Activated CD4-positive, alpha-beta T cell treated with anti-CD3 and anti-CD28 coated beads, Interleukin-2, amount 50 U/mL, for 24 hours (primary cell): ENCODE measurements around the gene MED13L.
A peak's percentile ranks its signal among the peaks of the same experiment; 100 is the strongest.

Experiments used
- DNase-seq, 2 donors: peaks; one replicate each; pipeline ENCODE4 v3.0.0-alpha.2; 2020; ENCODE audit warnings: low read depth in 1 of 2, low spot score in 1 of 2

The MED13L gene

DNA sequence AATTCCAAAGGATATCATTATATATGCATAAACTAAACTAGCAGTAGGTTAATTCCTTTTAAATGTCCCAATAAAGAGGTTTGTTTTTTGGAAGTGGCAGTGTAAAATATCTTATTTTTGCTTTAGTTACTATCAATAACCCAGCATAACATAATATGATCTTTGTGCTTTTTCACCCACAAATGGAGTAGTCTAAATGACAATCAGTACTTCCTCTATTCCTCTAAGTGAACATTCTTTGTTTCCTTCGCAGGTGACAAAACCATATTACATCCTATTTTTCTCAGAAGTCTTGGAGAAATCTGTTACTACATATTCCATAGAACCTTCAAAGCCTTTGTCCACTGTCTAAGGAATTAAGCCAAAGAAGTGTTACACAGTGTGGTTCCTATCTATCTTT is 62.5 kb downstream of the MED13L start:
- no peak for DNase-seq

DNA sequence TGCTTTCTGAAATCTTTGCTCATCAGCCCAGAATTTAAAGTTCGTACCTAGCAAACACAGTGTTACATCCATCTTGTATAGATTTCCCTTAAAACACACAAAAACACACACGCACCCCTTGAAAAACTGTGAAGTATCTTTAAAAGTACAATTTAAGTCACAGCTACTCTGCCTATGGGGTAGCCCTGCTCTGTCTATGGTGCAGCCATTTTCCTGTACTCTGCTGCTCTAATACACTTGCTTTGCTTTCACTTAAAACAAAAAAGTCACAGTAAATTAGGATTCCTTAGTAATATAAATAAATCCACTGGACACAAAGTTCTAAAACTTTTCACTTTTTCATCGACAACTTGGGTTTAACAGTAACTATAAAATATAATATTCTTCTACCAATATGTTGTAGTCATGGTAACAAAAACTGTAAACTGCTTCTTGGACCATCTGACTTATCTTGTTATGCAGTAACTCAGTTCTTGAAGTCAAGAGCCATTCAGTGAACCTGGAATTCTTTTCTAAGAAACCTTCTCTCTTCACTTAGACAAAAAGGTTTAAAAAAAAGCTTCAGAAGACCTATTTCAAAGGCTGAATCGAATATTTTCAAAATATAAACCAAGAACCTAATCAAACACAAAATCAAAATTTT is 63.5 kb downstream of the MED13L start:
- no peak for DNase-seq

GRCh38 chr12:116213014-116213413 is 64.5 kb downstream of the MED13L start:
- DNase-seq: no peak

DNA sequence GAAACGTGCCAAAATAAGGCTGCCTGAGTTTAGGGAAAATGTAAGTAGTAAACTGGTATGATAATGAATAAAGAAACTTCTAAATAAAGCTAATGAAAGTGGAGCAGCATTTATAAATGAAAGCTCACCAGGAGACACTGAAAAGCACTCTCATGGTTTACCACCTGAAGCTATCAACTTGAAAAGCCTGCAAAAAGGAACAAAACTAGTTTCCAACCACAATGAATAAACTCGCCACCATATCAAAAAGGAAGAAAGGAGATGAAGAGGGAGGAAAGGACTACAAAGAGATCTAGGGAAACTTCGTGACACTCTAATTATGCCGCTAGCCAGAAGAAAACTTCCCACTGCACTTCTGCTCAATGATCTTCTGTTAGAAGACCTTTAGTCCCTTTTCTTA is 66.7 kb downstream of the MED13L start:
- DNase-seq: no peak

DNA sequence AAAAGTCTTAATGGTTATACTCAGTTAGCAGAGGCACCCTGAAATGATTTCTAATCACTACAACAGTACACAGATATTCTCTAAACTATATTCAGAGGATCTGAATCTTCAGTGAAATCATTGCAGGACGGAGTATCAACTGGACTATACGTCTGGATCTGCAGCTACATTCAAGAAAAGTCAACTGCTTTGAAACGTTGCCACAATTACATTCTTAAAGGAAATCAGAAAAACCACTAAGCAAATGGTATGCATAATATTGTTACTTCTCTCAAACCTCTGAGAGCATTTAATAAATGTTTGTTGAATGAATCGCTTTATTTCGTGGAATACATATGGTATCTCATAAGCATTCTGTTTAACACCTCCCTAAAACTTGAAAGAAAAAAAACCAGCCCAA is 67.4 kb downstream of the MED13L start:
- no peak for DNase-seq

- DNase-seq: no peak
Measured at GRCh38 chr12:116209503-116209902, 68.0 kb downstream of the MED13L start.

- no peak for DNase-seq
Measured at GRCh38 chr12:116207274-116207673, 70.2 kb downstream of the MED13L start.

- no peak for DNase-seq
Measured at GRCh38 chr12:116206828-116207227, 70.7 kb downstream of the MED13L start.

GRCh38 chr12:116204785-116205184 is 72.7 kb downstream of the MED13L start:
- no peak for DNase-seq

DNA sequence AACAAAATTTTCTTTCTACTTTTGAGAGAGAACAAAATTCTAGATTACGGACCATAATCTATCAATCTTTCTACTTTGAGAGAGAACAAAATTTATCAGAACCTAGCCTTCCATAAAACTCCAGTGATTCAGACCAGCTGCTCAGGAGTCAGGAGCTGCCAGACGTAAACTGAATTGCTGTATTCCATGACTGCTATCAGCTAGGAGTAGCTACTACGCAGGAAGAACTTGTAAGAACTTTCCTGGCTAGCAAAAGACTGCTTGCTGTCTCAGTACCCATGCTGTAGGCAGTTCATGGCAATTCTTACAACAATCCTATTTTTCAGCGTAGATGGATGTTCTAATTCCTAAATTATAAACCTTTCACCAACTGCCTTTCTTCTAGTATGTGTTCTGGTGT is 73.3 kb downstream of the MED13L start:
- no peak for DNase-seq

DNA sequence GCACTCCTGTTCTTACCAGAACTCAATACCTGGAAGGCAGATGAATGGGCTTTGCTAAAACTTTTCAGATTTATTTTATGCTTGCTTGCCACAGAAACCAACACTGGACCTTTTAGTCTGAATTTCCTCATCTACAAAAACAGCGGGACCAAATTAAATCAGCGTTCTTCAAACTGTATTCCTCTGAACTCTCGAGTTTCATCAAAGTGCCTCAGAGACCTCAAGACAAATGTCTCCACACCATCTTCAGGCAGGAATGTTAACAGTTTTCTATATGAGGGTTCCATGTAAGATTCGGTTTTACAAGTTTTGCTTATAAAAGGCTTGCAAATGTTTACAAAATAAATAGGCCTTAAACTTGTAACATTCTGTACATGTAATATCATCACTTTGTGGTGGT is 74.6 kb downstream of the MED13L start:
- no peak for DNase-seq

- DNase-seq: no peak
Measured at GRCh38 chr12:116202433-116202832, 75.1 kb downstream of the MED13L start.

DNA sequence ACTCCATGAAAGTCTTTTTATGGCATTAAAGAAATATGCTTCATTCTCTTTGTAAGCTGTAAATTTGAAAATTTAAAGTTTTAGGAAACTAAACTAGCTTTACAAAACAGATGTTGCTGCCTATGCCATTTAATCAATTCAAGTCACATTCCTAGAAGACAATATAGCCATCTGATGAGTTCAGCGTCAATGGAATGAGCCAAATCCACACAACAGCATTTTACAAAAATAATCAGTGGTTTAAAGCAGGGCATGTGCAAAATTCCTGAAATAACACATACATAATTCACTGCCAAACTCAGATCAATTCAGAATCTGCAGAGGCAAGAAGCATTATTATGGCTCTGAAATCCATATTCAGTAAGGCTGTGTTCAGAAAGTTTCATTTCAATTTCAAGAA is 75.6 kb downstream of the MED13L start:
- no peak for DNase-seq

DNA sequence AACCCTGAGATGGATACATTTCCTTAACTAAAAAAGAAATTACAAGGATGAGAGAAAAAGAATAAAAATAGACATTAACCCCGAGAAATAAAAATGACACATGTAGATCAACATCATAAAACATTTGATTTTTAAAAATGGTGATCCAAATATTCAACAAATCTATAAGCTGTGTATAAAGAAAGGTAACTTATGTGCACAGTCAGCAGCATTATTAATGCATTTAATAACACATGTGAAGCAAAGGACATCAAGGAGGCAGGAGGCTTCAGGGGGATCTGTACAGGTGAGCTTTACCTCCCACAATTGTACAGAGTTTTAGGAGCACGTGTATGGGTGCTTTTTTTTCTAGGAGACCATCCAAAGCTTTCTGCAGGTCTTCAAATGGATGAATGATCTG is 76.1 kb downstream of the MED13L start:
- DNase-seq: no peak

- no peak for DNase-seq
Measured at GRCh38 chr12:116200812-116201211, 76.7 kb downstream of the MED13L start.

- DNase-seq: no peak
Measured at GRCh38 chr12:116199160-116199706, 78.3 kb downstream of the MED13L start.

DNA sequence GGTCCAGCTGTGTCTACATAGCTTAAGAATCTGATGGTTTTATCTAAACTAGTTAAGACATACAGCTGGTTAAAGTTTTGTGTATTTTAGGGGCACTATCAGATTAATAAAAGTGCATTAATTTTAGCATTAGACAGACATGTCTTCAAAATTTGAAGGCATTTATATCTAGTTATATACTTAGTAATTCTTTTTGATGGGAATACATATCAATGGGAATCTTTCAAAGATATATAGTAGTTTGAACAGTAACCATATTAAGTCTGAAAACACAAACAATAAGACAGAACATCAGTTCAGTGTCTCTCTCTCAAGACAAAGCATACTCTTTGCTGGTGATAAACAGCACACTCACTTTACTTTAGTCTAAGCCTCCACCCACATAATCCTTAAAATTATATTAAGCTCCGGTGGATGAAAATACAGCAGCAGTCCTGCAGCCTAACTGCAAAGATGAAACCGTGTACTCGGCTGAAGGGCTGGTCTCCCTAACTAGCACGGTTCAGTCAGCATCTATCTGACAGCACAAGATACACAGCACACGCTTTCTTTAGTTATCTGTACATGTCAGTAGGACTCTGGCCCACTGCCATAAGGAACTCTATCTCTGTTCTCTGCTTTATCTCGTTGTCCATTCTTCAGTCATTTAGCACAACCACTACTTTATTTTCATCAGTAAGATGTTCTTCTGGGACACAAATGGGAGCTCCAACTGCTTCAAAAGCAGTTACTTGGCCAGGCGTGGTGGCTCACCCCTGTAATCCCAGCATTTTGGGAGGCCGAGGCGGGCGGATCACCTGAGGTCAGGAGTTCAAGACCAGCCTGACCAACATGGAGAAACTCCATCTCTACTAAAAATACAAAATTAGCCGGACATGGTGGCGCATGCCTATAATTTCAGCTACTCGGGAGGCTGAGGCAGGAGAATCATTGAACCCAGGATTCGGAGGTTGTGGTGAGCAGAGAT is 80.5 kb downstream of the MED13L start:
- no peak for DNase-seq

DNA sequence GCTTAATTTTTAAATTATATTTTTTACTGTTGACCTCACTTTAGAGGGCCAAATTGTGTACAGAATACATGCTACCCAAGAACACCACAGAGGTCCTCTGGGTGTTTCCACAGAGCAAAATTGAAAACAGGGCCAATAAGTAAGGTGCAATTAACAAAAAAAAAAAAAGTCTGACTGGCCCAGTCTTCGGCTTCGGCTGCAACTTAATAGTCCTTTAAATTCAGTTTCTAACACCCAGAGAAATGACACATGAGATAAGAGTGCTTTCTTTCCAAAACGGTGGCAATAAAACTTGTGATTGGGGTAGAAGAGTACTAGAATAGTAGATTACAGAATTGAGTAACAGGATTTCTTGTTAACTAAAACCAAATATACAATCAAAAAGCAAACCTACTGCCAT is 81.3 kb downstream of the MED13L start:
- DNase-seq: no peak

DNA sequence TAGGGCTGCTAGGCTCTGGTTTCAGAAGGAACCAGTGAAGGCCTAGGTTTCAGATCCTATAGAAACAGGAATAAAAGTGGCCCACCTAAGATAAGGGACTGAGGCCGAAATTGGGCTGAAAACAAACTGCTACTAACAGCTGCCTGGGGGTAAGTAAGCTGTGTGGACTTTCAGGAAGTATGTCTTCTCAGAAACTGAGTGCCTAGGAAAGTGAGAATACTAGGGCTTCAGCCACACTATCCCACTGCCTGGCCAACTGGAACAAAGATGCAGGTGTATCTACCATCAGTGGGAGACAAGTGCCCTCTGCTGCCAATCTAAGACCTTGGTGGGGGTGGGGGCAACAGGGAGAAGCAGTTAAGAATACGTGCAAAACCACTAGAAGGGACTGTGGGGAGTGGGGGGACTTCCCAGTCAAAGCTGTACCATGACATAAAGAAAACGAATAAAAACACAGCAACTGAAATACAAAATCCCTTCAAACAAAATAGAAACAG is 82.5 kb downstream of the MED13L start:
- peak; percentile 6 to 49 for DNase-seq

- no peak for DNase-seq
Measured at GRCh38 chr12:116189692-116190091, 87.8 kb downstream of the MED13L start.

DNA sequence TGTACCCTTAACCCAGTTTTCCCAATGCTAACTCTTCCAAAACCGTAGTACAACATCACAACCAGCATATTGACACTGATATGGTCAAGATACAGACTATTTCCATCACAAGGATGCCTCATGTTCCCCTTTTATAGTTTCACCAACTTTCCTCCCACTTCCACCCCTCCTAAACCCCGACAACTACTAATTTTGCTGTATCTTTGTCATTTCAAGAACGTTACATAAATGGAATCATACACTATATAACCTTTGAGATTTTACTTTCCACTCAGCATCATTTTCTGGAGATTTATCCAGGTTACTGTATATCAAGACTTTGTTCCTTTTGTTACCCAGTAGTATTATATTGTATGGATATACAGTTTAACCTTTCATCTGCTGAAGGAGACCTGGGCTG is 88.9 kb downstream of the MED13L start:
- no peak for DNase-seq

DNA sequence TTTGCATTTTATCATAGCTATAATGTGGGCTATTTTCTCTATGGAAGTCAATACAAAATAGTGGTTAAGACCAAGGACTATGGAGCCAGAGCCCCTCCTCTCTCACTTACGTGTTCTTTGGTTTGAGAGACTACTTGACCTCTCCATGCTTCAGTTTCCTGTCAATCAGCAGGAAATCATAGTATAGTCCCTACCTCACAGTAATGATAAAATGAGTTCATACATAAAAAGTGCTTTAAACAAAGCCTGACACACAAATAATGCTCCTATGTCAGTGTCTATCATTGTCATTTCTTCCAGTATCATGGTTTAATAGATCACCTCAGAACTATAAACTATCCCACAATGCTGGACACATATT is 90.4 kb downstream of the MED13L start:
- DNase-seq: no peak
